Measurements from ENCODE around the gene NTSR1.

The NTSR1 gene

DNA sequence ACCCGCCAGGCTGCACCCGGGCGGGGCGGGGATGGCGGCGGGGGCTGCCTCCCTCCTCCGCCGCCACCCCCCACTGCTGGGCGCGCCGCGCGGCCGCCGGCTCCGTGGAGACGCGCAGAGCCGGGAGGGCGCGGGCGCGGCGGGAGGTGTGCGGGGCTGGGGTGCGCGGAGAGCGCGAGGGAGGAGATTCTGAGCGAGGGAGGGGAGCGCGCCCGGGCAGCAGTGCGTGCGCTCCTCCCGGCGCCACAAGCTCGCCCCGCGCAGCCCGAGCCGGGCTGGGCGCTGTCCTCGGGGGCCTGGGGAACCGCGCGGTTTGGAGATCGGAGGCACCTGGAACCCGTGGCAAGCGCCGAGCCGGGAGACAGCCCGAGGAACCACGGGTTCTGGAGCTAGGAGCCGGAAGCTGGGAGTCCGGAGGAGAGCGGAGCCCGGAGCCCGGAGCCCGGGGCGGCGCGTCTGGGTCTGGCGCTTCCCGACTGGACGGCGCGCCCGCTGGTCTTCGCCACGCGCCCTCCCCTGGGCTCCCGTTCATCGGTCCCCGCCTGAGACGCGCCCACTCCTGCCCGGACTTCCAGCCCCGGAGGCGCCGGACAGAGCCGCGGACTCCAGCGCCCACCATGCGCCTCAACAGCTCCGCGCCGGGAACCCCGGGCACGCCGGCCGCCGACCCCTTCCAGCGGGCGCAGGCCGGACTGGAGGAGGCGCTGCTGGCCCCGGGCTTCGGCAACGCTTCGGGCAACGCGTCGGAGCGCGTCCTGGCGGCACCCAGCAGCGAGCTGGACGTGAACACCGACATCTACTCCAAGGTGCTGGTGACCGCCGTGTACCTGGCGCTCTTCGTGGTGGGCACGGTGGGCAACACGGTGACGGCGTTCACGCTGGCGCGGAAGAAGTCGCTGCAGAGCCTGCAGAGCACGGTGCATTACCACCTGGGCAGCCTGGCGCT lies at the start of gene NTSR1:
Gene NTSR1, plus strand, starts transcription at position 246 of the 946 bp plus-strand sequence. Its CDS starts 372 bp downstream, at position 618.
- DNase-seq (ENCODE audit: low read depth in 3 of 3), result no peak

DNA sequence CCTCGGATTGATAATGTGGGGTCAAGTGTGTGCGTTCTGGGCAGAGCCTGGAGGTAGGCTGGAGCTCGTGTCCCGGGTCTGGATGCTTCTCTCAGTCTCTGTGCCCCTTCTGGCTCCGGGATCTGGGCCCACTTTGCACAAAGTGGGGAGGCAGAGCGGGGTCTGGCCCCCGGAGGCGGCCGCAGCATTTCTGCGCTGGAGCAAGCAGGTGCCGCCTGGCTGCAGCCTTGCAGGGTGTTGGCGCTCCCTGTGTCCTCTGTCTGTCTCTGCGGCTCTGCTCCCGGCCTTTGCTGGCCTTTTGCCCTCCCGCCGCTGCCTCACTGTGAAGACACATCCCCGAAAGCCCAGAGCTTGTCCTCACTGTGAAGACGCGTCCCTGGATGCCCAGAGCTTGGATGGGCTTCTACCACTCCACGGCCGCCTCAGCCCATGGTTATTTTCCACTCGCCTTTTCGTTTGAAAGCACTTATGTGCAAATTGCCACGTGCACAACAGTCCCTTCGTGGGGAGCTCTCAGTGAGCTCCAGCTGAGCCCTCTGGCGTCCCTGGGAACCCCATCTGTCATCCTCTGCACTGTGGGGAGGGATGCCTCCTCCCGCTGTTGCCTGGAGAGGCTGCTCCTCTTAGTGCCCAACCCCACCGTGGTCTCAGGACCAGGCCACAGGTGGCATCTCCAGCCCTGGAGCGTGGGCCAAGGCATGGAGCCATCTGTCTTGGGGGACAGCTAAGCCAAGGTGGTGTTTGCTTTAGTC lies 49.0 kb upstream of the NTSR1 start:
- DNase-seq (ENCODE audit: low read depth in 3 of 3), result no peak

DNA sequence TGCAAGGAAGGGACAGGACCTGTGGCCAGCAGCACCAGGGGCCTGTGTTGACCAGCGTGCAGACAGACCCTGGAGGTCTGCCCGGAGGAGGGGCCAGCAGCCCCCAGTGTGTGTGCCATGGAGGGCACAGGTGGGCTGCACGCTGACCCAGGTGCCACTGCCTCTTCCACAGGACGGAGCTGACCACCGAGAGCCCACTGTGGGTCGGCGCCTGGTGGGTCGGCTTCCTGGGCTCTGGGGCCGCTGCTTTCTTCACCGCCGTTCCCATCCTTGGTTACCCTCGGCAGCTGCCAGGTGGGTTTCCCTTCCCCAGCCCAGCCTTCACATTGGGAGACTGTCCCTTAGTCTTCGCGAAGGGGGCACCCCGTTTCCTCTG lies 48.4 kb upstream of the NTSR1 start:
- no peak for DNase-seq (ENCODE audit: low read depth in 3 of 3)

DNA sequence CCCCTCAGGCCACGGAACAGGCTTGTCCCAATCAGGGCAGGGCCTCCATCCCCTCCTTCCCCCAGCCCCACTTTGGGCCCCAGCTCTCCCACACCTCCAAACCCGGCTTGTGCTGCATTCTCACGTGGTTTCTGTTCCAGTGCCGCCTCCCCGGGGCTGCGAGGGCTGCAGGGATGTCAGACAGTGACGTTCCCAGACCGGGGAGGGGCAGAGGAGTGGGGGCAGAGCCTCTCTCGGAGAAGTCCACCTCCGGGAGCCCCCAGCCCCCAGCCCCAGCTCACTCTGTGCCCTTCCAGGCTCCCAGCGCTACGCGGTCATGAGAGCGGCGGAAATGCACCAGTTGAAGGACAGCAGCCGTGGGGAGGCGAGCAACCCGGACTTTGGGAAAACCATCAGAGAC lies 47.9 kb upstream of the NTSR1 start:
- DNase-seq (ENCODE audit: low read depth in 3 of 3), result no peak

DNA sequence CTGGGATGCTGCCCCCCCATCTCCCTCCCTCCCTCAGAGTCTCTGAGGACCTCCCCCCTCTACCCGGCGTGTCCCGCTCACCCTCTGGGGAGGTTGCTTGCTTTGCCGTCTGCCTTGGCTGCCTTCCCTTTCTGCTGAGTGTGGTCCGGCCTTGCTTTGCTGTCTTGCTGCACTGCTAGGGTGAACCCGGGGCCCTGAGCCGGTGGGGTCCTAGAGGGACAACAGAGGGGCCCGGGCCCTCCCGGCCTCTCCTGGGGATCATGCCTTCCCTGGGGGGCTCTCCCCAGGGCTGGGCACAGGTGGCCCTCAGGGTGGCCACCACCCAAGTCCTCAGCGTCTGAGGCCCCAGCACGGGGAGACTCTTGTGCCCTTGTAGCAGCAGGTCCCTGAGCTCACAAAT lies 47.0 kb upstream of the NTSR1 start:
- no peak for DNase-seq (ENCODE audit: low read depth in 3 of 3)

DNA sequence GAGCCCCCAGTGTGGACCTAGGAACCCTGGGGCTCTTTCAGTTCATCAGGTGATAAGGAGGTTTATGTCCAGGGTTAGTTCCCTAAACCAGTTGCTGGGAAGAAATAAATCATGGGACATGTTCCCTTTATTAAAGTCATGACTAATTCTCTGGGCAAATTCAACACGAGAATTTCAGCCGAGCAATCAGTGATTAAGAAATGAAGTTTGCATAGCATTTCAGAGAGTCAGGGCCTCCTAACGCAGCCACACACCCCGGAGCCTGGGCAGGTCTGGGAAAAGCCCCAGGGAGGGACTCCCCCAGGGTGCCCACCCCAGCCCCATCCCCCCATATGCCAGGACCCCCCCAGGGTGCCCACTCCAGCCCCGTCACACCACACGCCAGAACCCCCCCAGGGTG lies 46.2 kb upstream of the NTSR1 start:
- DNase-seq (ENCODE audit: low read depth in 3 of 3), result no peak

DNA sequence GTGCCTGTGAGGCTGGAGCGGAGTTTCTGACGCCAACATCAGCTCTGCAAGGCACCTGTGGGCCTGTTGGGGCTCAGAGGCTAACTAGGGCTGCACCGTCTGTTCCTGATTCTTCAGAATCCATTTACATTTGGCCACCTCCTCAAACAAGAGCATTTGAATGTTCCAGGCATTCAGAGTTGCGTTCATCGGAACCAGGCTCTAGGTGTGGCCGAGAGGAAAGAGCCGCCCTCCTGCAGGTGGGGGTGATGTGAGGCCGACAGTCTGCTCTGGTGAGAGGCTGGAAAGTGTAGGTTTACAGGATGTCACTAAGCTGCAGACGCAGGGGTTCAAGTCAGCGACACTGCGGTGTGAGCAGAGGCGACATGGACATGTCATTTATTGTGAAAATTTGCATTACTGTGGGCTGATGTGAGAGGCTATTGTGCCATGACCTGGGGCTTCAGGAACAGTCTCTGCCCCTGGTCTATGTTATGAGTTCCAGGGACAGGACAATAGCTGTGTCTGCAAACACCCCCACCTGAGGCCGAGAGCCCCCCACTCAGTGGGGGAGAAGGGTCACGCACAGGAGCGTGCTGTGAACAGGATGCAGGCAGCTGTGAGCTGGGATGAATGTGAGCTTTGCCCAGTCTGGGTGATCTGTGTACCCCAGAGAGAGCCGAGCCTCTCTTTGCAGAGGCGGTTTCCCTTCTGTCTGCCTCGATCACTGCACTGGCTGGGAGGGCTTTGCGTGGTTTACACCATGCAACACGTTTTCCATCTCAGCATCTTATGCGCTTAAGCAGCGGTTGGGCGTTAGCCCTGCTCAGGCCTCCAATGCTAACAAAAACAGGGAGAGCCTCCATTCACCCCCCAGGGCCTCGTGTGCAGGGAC lies 45.3 kb upstream of the NTSR1 start:
- no peak for DNase-seq (ENCODE audit: low read depth in 3 of 3)

DNA sequence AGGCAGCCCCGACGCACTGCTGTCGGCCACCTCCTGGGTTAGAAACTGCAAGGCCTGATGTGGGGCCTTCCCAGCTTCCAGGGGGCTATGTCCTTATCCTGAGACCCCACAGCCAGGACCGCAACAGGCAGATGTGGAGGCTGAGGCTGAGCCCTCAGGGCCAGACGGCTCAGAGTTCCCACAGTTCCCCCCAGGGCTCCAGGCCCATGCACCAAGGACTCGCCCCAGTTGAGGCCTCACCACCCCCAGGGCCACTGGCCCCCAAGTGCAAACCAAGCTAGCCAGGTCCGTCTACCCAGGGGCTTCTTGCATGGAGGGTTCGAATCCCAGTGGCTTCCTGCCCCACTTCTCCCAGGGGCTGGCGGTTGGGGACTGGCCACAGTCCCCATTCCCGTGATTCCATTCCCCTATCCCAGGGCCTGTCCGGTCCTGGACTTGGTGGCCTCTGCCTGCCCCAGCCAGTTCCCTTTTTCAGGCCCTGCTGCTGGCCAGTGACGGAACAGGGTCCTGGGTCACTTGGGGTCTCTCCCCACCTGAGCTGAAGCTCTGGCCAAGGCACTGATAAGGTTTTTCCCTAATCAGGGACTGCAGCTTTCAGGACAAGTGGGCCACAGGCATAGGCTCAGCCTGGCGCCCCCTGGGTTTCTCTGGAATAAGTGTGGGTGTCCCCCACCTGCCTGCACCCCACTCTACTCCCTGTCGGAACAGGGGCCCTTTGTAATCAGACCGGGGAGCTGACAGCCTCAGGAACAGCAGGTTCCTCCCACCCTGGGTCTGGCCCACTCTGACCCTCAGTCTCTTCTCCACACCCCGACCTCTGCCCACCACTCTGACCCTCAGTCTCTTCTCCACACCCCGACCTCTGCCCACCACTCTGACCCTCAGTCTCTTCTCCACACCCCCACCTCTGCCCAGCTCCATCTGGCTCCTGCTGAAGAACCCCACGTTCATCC lies 44.3 kb upstream of the NTSR1 start:
- no peak for DNase-seq (ENCODE audit: low read depth in 3 of 3)

DNA sequence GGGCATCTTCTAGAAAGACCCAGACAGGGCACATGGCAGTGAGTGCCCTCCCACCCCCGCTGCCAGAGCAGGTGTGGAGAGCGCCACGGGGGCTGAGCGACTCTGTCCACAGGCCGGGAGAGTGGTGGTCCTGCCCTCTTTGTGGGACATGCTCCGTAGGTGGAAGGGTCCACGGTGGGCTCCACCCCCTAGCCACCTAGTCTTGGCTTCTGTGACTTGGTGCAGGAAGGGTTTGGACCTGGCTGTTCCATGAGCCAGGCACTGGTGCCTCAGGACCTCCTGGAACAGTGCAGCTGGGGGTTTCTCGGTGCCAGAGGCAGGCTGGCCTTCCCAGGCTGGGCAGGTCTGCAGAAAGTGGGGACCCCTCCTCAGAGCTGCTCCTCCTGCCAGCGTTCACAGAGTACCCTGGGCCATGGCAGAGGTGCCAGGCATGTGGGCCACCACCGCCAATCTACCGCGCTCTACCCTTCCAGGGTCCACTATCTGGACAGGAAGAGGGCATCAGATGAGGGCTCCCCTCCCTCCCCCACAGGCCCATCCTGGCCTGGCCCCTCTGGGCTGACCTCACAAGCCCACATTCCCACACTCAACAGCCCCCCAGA lies 43.4 kb upstream of the NTSR1 start:
- no peak for DNase-seq (ENCODE audit: low read depth in 3 of 3)

DNA sequence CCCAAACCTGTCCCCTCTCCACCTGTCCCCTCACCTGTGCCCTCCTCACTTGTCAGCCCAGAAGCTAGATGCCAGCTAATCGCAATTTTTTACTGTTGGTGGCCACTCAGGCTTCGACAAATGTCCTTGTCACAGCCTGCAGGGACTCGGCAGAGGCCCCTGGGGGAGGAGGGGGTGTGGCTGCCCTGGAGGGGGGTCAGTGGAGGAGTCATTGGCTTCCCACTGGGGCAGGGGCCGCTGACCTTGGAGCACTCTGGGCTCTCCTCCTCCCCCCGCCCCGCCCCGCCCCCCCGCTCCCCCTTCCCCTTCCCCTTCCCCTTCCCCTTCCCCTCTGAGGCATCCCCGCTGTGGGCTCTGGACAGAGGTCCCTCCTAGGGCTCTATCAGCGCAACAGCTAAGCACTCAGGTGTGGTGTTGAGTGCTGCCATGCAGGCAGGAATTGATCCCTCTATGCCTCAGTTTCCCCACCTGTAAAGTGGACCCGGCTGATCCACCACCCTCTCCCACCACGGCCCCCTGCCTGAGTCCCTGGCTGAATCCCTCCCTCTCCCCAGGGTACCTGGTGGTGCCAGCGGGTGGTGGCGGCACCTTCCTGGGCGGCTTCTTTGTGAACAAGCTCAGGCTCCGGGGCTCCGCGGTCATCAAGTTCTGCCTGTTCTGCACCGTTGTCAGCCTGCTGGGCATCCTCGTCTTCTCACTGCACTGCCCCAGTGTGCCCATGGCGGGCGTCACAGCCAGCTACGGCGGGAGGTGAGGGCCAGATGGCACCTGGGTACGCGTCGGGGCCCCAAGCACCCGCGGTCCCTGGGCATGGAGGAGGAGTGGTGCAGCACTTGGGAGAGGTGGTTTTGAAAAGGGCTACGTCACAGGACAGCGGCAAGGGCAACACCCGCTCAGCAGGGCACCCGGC lies 42.6 kb upstream of the NTSR1 start:
- no peak for DNase-seq (ENCODE audit: low read depth in 3 of 3)

DNA sequence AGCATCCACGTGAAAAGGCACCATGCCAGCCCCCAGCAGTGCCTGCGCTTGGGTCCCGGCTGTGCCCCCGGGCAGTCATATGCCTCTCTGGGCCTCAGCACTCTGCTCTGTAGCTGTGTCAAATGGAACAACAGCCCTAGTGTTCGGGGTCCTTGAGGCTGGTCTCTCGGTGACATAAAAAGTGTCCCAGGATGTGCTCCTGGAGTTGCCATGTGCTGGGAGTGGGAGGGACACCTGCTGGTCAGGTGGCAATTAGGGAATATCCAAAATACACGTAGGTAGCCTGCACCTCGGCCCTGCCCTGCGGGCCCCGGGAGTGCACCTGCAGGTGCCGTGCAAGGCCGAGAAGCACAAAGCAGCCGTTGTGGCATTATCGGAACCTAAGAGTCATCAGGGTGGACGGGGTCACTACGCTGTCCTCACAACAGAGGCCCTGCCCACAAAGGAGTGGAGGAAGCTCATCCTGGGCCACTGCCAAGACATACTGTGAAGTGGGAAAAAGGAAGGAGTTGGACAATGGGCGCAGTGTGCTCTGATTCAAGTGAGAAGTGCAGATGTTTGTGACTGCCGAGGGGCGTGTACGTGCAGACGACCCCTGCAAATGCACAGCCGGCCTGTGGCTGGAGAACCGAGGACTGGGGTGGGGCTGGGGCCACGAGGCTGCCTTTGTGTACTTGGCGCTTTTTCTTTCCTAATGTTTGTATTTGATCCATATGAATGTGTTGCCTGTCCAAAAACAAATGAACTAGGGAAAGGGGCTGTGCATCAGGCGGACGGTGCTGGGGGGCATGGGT lies 41.7 kb upstream of the NTSR1 start:
- no peak for DNase-seq (ENCODE audit: low read depth in 3 of 3)

DNA sequence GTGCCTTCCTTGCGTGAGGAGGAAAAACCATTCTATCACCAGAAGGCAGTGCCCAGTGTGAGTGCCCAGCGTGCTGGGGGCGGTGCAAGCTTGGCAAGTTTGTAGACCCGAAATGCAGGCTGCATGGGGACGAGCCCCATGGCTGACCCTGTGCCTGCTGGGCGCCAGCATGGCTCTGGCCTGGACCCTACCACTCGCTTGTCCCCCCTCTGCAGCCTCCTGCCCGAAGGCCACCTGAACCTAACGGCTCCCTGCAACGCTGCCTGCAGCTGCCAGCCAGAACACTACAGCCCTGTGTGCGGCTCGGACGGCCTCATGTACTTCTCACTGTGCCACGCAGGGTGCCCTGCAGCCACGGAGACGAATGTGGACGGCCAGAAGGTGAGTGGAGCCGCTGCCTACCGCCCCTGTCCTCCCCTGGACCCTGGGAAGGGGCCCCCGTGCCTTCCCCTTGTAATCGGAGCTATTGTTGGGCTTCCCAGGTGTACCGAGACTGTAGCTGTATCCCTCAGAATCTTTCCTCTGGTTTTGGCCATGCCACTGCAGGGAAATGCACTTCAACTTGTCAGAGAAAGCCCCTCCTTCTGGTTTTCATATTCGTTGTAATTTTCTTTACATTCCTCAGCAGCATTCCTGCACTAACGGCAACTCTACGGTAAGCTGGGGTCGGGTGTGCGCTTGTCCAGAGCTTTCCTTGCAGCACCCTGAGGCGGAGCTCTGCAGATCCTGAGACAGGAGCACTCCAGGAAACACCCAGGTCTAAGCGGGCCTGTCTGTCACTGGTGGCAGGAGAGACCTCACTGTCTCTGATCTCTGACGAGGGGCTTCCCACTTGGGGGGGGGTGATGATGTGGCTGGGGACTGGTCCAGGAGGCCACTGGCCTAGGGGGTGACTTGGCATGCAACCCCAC lies 40.9 kb upstream of the NTSR1 start:
- no peak for DNase-seq (ENCODE audit: low read depth in 3 of 3)

DNA sequence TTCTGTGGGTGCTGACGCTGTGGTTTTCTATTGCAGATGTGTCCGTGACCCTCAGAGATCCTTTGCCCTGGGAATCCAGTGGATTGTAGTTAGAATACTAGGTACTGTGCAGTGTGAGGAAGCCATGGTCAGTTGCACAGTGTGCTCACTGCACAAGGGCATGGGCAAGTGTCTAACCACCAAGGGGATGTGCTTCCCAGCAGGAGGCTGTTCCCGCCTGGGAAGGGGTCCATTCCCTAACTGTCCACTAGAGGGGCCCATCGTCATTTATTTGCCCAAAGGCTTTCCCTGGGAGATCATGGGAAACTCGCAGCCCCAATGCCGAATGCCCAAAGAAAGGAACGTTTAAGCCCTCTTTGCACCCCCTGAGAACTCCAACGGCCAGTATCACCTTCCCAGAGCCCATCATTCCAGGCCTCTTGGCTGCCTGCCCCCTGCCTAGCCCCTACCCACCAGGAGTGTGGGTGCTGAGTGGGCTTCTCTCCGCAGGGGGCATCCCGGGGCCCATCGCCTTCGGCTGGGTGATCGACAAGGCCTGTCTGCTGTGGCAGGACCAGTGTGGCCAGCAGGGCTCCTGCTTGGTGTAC lies 40.1 kb upstream of the NTSR1 start:
- peak in 1 of 3 experiments; percentile 27 for DNase-seq (ENCODE audit: low read depth in 3 of 3)

DNA sequence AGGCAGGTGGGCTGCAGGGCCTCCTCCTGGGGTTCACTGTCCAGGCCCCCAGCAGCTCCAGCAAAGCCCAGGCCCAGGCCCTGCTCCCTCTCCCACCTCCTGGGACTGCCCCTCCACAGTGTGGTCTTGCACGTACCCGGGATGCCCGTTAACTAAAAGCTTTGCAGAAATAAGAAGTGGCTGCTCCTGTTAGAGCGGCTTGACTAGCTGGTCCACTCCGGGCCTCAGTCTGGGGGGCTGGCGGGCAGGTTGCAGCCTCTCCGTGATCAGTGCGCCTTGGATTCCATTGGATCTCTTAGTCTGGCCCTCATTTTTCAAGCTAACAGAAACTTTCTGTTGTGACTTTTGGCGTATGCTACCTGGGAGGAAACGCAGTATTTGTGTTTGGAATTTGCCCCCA lies 39.4 kb upstream of the NTSR1 start:
- no peak for DNase-seq (ENCODE audit: low read depth in 3 of 3)

DNA sequence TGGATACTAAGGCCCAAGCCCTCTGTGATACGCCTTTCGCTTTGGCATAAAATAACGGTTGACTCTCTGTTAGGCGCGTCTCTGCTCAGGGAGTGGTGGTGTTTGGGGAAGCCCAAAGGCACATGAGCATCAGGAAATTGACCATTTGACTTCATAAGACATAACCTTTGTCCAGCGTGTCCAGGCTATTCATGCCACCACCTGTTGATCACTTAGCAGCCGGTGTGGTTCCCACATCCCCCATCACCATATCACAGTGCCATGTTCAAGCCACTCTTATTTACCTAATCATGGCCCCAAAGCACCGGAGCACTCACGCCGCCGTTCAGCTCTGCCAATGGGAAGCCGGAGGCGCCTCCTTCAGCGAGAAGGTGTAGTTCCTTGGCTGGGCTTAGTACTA lies 38.5 kb upstream of the NTSR1 start:
- DNase-seq (ENCODE audit: low read depth in 3 of 3), result no peak

DNA sequence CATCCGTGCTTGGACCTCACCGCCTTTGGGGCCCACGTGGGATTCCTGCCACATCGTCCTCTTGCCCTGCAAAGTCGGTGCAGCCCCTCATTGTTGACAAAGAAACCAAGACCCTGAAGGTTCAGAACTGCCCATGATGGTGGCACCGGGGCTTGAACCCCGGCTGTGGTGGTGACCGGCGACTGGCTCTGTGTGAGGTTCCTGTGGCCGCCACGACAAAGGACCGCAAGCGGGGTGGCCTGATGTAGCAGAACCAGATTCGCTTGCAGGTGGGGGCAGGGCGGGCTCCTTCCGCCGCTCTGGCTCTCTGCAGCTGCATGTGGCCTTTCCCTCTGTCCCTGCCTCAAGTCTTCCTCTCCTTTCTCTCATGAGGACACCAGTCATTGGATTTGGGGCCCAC lies 37.6 kb upstream of the NTSR1 start:
- DNase-seq (ENCODE audit: low read depth in 3 of 3), result no peak

DNA sequence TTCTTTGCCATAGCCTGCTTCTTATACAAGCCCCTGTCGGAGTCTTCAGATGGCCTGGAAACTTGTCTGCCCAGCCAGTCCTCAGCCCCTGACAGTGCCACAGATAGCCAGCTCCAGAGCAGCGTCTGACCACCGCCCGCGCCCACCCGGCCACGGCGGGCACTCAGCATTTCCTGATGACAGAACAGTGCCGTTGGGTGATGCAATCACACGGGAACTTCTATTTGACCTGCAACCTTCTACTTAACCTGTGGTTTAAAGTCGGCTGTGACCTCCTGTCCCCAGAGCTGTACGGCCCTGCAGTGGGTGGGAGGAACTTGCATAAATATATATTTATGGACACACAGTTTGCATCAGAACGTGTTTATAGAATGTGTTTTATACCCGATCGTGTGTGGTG lies 36.9 kb upstream of the NTSR1 start:
- no peak for DNase-seq (ENCODE audit: low read depth in 3 of 3)
